ENCODE measurements around the gene APBA3. TPM values are rescaled to one million over a fixed set of nuclear protein-coding genes. Genes with fewer than 3 reads are reported as not detected.

APBA3 gene
- total and polyA plus RNA-seq, 9 of the 15 experiments (the other 6 are each of a cell fraction or from before 2014, with no cell fraction given): 0.10 to 29.5 (median 11.5) TPM

DNA sequence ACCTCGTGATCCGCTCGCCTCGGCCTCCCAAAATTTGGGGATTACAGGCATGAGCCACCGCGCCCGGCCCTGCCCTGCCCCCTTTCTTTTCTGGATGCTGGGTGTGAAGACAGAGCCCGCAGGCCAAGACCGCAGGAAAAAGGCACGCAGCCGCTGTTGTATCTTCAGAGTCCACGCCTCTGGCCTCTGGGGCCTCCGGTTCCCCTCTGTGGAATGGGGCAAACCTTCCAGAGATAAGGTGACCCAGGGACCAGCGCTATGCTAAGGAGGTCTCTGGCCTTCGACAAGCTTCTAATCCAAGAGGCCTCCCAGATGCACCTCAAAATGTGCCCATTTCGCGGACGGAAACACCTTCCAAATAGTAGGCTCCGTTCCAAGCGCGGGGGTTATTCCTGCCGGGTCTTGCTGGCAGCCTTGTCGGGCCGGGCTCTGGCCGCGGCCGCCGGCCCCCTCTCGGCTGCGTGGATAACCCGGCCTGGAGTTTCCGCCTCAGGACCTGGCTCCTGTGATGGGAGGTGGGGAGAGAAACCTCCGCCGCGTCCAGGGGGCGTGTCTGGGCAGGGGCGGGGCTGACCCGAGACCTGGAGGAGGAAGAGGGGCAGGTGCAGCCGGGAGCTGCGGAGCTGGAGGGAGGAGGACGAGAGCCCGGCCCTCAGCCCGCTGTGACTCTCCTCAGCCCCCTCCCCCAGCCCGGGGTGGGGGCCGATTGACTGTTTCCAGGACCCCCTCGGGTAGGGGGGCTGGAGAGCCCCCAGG is 40.2 kb downstream of the APBA3 start (continued):
- TF ChIP-seq, protein P1, sequence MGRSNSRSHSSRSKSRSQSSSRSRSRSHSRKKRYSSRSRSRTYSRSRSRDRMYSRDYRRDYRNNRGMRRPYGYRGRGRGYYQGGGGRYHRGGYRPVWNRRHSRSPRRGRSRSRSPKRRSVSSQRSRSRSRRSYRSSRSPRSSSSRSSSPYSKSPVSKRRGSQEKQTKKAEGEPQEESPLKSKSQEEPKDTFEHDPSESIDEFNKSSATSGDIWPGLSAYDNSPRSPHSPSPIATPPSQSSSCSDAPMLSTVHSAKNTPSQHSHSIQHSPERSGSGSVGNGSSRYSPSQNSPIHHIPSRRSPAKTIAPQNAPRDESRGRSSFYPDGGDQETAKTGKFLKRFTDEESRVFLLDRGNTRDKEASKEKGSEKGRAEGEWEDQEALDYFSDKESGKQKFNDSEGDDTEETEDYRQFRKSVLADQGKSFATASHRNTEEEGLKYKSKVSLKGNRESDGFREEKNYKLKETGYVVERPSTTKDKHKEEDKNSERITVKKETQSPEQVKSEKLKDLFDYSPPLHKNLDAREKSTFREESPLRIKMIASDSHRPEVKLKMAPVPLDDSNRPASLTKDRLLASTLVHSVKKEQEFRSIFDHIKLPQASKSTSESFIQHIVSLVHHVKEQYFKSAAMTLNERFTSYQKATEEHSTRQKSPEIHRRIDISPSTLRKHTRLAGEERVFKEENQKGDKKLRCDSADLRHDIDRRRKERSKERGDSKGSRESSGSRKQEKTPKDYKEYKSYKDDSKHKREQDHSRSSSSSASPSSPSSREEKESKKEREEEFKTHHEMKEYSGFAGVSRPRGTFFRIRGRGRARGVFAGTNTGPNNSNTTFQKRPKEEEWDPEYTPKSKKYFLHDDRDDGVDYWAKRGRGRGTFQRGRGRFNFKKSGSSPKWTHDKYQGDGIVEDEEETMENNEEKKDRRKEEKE (IDR thresholded peaks at IDR 0.05; ENCODE audit: borderline replicate concordance in 1 of 2, control insufficient read depth in 1 of 2, low read depth in 2 of 2, low read length in 1 of 2): peak in 1 of 2 experiments; percentile 55; a peak in 1 of 4 replicates
- TF ChIP-seq SMAD3 (CRISPR knock-in tag; conservative IDR thresholded peaks at IDR 0.05) (no peak), ZNF12 (CRISPR knock-in tag; IDR thresholded peaks at IDR 0.05) (no peak), DPF2 (IDR thresholded peaks at IDR 0.05) (peak; percentile 67), KHSRP (IDR thresholded peaks at IDR 0.05) (no peak), ZNF174 (CRISPR knock-in tag; IDR thresholded peaks at IDR 0.05) (no peak), CEBPG (CRISPR knock-in tag; IDR thresholded peaks at IDR 0.05) (no peak), CEBPG (tag; conservative IDR thresholded peaks at IDR 0.05 in 1 of 2, IDR thresholded peaks at IDR 0.05 in 1 of 2) (no peak), NFIC (IDR thresholded peaks at IDR 0.05) (peak; percentile 65; the same call in 1 of the 2 replicates), MEF2D (tag; conservative IDR thresholded peaks at IDR 0.05; ENCODE audit: low read depth) (no peak), ZBTB49 (CRISPR knock-in tag; IDR thresholded peaks at IDR 0.05; ENCODE audit: borderline replicate concordance) (no peak), SMAD2 (IDR thresholded peaks at IDR 0.05; ENCODE audit: low read depth, low read length) (no peak), FOXK1 (CRISPR knock-in tag; IDR thresholded peaks at IDR 0.05; ENCODE audit: borderline replicate concordance) (no peak)
- TF ChIP-seq, protein P2, sequence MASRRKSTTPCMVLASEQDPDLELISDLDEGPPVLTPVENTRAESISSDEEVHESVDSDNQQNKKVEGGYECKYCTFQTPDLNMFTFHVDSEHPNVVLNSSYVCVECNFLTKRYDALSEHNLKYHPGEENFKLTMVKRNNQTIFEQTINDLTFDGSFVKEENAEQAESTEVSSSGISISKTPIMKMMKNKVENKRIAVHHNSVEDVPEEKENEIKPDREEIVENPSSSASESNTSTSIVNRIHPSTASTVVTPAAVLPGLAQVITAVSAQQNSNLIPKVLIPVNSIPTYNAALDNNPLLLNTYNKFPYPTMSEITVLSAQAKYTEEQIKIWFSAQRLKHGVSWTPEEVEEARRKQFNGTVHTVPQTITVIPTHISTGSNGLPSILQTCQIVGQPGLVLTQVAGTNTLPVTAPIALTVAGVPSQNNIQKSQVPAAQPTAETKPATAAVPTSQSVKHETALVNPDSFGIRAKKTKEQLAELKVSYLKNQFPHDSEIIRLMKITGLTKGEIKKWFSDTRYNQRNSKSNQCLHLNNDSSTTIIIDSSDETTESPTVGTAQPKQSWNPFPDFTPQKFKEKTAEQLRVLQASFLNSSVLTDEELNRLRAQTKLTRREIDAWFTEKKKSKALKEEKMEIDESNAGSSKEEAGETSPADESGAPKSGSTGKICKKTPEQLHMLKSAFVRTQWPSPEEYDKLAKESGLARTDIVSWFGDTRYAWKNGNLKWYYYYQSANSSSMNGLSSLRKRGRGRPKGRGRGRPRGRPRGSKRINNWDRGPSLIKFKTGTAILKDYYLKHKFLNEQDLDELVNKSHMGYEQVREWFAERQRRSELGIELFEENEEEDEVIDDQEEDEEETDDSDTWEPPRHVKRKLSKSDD (conservative IDR thresholded peaks at IDR 0.05; ENCODE audit: low read length): peak; percentile 54; the same call in 1 of the 2 replicates
- TF ChIP-seq, protein P3, sequence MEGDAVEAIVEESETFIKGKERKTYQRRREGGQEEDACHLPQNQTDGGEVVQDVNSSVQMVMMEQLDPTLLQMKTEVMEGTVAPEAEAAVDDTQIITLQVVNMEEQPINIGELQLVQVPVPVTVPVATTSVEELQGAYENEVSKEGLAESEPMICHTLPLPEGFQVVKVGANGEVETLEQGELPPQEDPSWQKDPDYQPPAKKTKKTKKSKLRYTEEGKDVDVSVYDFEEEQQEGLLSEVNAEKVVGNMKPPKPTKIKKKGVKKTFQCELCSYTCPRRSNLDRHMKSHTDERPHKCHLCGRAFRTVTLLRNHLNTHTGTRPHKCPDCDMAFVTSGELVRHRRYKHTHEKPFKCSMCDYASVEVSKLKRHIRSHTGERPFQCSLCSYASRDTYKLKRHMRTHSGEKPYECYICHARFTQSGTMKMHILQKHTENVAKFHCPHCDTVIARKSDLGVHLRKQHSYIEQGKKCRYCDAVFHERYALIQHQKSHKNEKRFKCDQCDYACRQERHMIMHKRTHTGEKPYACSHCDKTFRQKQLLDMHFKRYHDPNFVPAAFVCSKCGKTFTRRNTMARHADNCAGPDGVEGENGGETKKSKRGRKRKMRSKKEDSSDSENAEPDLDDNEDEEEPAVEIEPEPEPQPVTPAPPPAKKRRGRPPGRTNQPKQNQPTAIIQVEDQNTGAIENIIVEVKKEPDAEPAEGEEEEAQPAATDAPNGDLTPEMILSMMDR (IDR thresholded peaks at IDR 0.05 in 2 of 3, conservative IDR thresholded peaks at IDR 0.05 in 1 of 3; ENCODE audit: insufficient read depth in 2 of 3, low read depth in 1 of 3, low read length in 3 of 3): peak in 1 of 3 experiments; percentile 11; a peak in 1 of 6 replicates
